HG03354 (cell line): ENCODE measurements around the gene NFIB.
A peak's percentile ranks its signal among the peaks of the same experiment; 100 is the strongest.

Experiments used
- ATAC-seq: cut with Tn5 transposase; IDR thresholded peaks from one replicate; pipeline ENCODE4 v1.9.1; 2021; ENCODE audit warnings: mild to moderate bottlenecking; ENCODE audit not compliant: unreplicated experiment, poor library complexity, severe bottlenecking

Gene NFIB

GRCh38 chr9:14097215-14097614 lies 216.7 kb downstream of the NFIB start:
- ATAC-seq, result no peak

DNA sequence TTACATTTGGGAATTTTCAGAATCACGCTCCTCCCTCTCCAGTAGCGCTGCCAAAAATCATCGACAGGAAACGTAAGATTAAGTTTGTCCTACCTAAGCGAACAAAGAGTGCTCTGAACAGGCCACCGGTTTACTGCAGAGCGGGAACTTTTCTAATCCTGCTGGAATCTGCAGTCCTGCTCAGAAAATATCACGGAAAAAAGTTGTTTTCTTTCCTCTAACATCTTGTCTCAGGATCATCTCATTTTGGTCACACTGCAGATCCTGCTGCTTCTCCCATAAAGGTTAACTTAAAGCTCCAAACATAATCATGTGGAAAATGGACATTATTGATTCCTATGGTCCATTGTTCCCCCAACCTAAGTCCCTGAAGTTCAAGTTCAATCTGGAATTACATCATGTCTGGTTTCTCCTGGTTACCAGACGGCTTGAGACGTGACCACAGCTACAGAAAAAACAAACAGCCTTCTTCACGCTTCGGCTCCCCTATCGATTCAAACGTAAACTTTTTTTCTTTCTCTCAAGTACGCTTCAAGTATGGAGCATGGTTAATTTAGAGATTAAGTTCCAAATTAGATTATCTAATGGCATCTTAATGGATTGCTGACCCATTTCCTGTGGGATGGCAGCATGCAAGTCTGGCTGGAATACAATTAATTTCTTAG lies 217.6 kb downstream of the NFIB start:
- no peak for ATAC-seq

DNA sequence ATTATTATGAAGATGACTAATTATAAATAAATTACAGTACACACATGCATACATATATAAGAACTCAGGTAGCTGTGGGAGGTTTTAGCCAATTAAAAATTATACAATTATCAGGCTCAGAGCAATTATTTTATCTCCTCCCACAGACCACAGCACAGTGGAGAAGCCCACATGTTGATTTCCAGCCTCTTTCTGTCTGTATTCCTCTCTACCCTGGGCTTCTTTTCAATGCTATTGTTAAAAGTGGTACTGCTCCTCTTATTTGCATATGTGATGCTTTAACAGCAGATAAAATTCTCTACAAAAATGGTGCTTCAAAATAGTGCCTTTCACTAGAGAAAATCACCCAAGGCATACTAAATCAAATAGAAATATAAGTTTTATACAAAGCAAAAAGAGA lies 218.7 kb downstream of the NFIB start:
- ATAC-seq, result no peak

DNA sequence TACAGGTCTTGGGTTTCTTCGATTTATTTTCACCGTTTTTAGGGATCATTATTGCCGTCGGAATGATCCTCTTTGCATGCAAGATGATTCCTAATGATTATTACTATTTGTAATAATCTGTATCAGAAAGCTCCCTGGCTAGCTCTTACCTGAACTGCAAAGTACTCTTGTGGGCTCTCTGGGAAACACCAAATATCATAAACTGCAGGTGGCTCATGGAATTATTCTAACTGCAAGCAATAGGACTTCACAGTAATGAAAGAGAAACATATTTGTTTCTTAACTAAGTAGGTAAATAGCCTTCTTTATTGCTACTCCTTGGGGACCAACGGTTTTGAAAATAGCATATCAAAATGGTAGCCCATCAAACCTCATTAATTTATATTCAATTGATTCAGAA lies 219.4 kb downstream of the NFIB start:
- ATAC-seq, result no peak

- no peak for ATAC-seq
Measured at GRCh38 chr9:14092344-14092743, 221.6 kb downstream of the NFIB start.

GRCh38 chr9:14089051-14089803 lies 224.7 kb downstream of the NFIB start:
- no peak for ATAC-seq

GRCh38 chr9:14087576-14087975 lies 226.4 kb downstream of the NFIB start:
- ATAC-seq, result no peak

- ATAC-seq, result no peak
Measured at GRCh38 chr9:14086495-14086894, 227.4 kb downstream of the NFIB start.

- no peak for ATAC-seq
Measured at GRCh38 chr9:14085810-14086209, 228.1 kb downstream of the NFIB start.

GRCh38 chr9:14084867-14085266 lies 229.1 kb downstream of the NFIB start:
- no peak for ATAC-seq

DNA sequence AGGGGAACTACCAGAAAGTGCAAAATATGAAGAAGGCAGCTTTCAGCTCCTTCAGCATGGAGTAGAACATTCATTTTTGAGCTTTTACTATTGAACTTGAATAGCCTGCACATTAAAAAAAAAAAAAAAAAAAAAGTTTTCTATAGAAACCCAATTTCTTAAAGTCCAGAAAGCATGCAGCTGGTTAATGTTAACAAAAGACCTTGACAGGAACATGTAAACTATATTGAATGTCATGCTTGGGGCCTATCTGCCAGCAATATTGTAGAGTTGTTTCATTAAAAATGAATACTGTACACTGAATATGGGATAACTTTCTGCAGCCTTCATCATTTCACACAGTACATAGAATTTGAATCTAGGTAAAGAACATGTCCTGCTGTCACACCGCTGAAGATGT lies 230.6 kb downstream of the NFIB start:
- no peak for ATAC-seq

- ATAC-seq, result no peak
Measured at GRCh38 chr9:14082732-14083131, 231.2 kb downstream of the NFIB start.

- ATAC-seq, result no peak
Measured at GRCh38 chr9:14081745-14082144, 232.2 kb downstream of the NFIB start.

- ATAC-seq, result peak; percentile 46
Measured at GRCh38 chr9:14080959-14081542, 232.9 kb downstream of the NFIB start.

DNA sequence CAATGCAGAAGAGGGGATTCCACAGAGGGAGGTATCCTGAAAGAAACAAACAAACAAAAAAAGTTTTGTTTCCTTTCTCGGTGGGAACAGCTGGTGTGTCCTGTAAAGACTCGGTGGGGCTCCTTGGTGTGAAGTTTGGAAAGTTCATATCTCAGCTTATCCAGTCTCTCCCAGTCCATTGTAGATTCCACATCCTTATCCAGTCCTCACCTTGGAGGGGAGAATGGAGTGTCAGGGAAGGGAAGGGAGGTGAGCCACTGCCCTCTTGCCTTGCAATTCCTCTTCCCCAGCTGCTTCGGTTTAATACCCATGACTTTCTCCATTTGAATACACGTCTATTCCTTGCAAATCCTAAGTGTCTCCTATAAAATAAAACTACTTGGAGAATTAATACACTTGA lies 234.5 kb downstream of the NFIB start:
- no peak for ATAC-seq

GRCh38 chr9:14077672-14078071 lies 236.3 kb downstream of the NFIB start:
- ATAC-seq, result no peak

GRCh38 chr9:14075218-14075617 lies 238.7 kb downstream of the NFIB start:
- no peak for ATAC-seq

- no peak for ATAC-seq
Measured at GRCh38 chr9:14072850-14073249, 241.1 kb downstream of the NFIB start.

DNA sequence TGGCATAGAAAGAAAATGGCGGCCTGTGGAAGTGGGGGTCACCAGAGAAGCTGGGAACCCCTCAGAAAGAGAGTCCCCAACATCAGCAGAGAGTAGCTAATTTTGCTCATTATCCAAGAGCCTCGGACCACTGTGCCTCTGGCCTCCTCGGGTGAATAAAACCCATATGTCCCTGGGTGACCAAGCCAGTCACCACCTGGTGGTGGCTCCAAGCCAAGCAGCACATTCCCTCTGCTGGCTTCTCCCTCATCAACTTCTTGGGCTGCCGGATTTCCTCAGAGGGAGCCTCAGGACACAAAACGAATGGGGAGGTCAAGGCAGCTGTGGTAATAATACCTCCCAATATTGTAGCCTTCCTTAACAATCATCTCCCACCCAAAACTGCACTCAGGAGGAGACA lies 242.5 kb downstream of the NFIB start:
- no peak for ATAC-seq

GRCh38 chr9:14068690-14069089 lies 245.3 kb downstream of the NFIB start:
- ATAC-seq, result no peak

DNA sequence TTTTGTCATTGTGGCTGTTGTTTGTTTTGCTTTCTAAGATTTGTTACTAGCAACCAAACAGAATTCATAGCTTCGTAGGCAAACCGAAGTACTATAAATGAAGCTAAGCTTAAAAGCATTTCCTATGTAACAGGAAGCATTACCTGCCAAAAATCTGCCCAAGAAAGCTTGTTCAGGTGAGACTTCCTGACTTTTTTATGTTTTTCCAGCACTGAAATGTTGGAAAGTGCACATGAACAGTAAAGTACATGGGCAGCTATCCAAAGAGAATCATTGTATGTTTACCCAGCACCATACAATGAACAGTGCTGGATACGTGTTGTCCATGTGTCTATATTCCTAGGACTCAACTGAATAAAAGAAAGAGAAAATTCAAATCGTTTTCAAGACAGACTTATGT lies 247.1 kb downstream of the NFIB start:
- ATAC-seq, result no peak
